Measurements from ENCODE around the gene HEXIM1. TPM values are rescaled to one million over a fixed set of nuclear protein-coding genes. Genes with fewer than 3 reads are reported as not detected.

Gene HEXIM1
- total RNA-seq, 1 donor from 2014 or later = 35.4 TPM

DNA sequence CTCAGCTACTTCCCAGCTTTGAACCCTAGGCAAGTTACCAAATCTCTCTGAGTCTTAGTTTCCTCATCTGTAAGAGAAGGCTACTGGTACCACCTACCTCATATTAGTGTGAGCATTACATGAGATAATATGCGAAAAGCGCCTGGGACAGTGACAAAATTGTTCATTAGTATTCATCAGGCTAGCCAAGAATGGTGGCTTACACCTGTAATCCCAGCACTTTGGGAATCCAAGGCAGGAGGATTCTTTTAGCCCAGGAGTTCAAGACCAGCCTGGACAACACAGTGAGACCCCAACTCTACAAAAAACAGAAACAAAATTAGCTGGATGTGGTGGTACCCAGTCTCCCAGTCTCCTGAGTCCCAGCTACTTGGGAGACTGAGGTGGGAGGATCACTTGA lies 19.3 kb upstream of the HEXIM1 start:
- intact Hi-C loops (cut with micrococcal nuclease) = no loop called here

DNA sequence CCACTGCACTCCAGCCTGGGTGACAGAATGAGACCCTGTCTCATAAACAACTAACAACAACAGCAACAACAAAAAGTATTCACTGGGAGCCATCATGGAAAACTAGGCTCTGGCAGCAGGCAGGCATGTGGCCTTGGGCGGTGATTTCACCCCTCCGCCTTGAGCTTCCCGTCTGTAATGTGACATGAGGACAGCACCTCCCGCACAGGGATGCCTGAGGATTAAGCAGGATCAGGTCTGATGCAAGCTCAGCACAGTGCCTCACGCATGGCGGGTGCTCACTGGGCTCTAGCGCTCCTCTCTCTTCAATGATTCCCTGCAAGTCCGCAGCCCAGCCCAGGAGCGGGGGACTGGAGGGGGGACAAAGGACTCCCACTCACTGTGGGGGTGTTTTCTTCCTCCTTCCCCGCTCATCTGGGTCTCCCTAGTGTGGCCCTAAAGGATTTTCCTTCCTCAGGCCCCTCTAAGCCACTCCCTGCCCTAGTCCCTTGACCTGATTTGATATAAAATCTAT lies 18.8 kb upstream of the HEXIM1 start:
- intact Hi-C loops (cut with micrococcal nuclease) = no loop called here

DNA sequence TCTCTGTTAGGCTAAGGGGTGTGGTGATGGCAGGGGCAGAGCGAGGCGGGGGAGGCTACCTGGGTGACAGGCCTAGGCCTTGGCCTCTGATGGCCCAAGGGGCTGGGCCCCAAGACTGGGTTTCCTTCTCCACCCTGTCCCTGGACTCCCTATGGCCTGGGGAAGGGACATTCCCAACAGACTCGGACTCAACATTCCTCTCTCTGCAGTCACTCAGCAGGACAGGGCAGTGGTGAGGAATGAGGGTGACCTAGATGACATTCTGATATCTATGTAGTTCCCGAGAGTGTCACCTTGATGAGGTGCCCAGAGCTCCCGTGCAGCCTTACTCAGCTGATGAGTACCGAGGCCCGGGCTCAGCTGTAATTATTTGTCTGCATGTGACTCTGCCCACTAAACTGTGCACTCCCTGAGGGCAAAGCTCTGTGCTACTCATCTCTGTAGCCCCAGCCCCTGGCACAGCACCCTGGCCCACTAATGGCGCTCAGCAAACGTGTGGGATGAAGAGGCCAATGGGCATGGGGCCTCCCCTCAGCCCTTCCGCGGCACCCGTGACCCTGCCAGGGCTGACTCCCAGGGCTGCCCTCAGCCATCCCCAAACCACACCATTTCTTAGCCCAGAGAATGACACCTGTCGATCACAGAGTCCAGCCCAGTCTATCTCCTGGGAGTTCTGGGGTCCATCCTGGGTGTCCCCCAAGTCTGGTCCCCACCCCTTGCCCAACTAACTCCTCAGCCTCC lies 18.2 kb upstream of the HEXIM1 start:
- intact Hi-C loops (cut with micrococcal nuclease) = loop anchor here (5.0 to 10.0 kb wide), 2 partner anchors 163 to 185 kb away; partner anchors contain the start of genes C1QL1 and KIF18B

DNA sequence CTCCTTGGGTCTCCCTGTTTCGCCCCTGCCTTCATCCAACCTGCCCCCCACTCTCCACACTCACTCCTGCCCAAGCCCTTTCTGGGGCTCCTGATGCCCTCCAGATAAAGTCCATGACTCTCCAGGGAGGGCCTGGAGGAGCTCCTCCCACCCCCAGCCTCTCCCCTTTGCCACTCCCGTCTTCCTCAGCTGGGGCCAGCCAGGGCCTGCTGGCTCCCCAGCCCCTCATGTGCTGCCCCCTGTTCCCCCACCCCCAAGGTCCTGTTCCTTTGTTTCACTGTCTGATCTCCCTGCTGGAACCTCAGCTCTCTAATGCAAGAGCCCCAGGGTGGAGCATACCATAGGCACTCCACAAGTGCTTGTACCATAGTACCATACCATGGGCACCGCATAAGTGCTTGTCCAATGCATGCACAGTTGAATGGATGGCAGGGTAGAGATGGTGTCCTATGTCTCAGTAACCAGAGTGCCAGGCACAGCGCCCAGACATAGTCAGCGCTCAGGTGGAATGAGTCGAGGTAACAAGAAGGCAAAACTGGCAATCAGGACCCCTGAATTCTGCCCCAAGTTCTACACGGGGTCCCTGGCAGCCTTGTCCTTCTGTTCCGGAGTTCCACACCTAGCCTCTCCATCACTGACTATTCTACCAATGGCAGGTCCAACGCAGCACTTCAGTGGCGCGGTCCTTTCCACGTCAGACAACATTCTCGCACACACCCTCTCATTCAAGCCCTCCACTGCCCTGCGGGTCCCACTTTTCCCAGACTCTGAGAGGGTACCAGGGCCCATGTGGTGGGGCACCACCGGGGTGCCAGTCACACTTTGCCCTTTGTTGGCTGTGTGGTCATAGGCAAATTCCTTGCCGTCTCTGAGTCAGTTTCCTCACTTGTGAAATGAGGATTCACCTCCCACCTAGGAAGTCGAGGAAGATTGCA lies 17.3 kb upstream of the HEXIM1 start:
- intact Hi-C loops (cut with micrococcal nuclease) = loop anchor here (5.0 to 10.0 kb wide), 2 partner anchors 164 to 186 kb away; partner anchors contain the start of genes C1QL1 and KIF18B

DNA sequence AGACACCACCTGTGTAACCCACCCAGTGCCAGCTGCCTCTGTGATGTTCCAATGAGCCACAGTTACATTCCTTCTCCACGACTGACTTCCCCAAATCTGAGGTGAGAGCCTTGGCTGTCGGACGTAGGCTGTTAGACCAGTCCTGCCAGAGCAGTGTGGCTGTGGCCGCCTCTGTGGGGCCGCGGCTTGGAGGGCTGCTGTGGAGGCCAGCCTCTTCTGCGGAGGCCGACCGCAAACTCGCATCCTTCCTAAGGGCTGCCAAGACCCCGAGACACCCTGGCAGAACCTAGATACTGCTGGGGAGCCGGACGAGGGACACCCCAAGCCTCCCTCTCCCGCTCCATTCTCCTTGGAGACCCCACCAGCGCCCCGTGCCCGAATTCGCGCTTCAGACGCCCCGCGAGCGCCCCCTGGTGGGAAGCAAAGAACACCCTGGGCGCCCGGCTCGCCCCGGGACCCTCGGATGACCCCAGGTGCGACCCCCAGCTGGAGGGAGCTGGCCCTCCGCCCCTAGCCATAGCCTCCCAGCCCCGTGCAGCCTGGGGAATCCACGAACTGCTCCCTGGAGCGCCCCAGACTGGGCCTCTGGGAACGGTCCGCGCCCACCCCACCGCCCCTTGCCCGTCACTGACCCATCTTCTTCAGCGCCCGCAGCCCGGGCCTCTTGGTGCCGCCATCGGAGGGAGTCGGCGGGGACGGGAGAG lies 16.5 kb upstream of the HEXIM1 start:
- intact Hi-C loops (cut with micrococcal nuclease) = loop anchor here (2.0 to 10.0 kb wide), 4 partner anchors 71 to 357 kb away; partner anchors contain the start of genes C1QL1, KIF18B and NMT1

DNA sequence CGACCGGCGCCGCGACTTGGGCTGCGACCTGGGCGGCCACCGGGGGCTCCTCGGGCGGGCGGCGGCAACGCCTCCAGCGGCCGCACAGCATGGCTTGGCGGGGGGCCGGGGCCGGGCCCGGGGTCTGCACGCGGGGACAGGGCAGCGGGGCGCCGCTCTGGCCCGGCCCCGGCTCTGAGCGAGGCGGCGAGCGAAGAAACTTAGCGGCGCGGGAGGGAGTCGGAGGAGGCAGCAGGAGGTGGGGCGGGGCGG lies 16.0 kb upstream of the HEXIM1 start, which contains the start of gene PLCD3:
Gene PLCD3, minus strand, starts transcription at position 196 of the 252 bp plus-strand sequence. Its CDS starts 105 bp downstream, at position 91.
- intact Hi-C loops (cut with micrococcal nuclease) = loop anchor here (2.0 to 10.0 kb wide), 4 partner anchors 71 to 357 kb away; partner anchors contain the start of genes C1QL1, KIF18B and NMT1

DNA sequence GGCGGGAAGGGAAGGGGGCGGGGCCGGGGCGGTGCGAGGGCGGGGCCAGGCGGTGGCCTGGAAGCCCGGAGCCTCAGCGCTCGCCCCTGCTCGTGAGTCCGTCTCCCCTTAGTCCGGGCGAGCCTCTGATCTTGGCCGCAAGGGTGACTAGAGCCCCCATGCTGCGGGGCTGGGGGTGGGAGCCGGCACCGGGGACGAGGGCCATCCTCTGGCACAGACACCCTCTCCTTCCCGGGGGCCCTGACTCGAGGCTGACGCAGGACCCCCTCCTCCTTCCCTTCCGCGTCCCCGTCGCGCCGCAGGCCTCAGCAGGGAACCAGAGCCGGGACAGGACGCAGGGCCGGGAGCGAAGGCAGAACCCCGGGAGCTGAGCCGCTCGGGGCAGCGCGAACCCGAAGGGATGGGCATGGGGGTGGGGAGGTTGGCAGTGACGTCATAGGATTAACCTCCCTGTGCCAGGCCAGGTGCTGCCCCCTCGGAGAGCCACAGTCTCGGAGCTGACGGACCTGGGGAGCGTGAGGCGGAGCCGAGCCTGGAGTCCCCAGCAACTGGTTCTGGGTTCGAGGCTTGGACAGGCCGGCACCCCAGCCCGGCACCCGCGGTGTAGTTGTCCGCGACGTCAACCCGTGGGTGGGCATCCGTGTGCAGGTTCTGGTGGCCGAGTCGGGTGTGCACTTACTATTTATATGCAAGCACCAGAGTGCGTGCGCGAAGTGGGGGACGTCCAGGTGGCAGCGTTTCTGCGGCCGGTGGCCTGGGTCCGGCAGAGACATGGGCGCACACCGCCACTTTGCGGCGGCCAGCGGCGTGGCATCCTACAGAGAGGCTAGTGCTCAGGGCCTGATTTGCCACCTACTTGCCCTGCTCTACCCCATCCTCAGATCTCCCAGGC lies 15.5 kb upstream of the HEXIM1 start:
- intact Hi-C loops (cut with micrococcal nuclease) = loop anchor here (2.0 to 10.0 kb wide), 4 partner anchors 72 to 358 kb away; partner anchors contain the start of genes C1QL1, KIF18B and NMT1

DNA sequence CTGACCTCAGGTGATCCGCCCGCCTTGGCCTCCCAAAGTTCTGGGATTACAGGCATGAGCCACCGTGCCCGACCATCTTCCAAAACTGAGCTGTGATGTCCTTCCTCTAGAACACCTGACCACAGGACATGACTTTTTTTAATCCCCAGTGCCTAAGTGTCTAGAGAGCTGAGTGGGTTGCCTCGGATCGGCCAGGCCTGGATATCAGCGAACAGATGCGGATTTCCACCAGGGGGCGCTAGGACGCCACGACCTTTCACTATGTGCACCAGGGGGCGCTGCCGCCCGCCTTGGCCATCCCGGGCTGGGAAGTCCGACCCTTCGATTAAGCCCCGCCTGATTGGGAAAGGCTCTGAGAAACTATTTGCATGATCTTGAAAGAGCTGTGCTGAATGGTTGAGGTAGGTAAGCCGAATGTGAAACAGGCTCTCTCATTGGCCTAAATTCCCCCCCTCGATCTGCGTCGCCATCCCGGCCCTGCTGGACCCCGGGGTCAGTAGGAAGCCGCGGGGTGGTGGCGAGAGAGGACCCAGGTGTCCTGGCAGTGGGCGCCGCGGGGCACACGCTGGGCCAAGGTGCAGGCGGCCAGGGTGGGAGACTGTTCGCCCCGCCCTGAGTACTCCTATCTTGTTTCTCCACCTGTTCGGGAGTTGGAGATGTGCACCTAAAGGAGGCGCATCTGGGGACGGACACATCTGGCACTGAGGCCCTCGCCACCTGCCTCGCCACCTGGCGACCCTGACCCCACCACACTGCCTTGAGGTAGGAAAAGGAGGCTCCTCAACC lies 12.9 kb upstream of the HEXIM1 start, which contains the start of gene ACBD4:
Gene ACBD4, plus strand, starts transcription at position 496 of the 786 bp plus-strand sequence. CDS start 458 bp downstream, outside the sequence.
- intact Hi-C loops (cut with micrococcal nuclease) = loop anchor here (1.0 to 10.0 kb wide), 4 partner anchors 13 to 191 kb away; partner anchors contain the start of genes HEXIM1, HEXIM2 and KIF18B

DNA sequence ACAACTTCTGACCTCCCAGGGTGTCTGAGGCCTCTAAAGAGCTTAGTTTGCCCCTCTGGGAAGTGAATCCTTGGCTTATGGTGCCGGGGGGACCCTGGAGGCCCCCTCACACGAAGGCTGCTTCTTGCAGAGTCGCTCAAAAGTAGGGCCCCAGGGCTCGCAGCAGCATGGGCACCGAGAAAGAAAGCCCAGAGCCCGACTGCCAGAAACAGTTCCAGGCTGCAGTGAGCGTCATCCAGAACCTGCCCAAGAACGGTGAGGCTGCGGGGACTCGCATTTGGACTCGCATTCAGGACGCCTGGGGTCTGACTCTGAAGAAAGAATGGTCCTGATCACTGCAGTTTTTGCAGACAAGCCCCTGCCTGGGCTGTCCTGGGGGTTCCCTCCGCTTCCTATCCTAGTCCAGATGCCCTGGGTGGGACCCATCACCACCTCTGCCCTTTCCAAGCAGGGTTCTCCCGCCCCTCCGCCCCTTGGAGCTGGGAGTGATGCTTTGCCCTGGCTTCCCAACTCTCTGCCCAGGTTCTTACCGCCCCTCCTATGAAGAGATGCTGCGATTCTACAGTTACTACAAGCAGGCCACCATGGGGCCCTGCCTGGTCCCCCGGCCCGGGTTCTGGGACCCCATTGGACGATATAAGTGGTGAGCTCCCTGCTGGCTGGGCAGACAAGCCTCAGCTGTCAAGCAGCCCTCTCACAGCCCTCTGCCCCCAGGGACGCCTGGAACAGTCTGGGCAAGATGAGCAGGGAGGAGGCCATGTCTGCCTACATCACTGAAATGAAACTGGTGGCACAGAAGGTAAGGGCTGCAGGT lies 12.1 kb upstream of the HEXIM1 start:
- intact Hi-C loops (cut with micrococcal nuclease) = loop anchor here (1.0 to 10.0 kb wide), 4 partner anchors 12 to 191 kb away; partner anchors contain the start of genes HEXIM1, HEXIM2 and KIF18B

DNA sequence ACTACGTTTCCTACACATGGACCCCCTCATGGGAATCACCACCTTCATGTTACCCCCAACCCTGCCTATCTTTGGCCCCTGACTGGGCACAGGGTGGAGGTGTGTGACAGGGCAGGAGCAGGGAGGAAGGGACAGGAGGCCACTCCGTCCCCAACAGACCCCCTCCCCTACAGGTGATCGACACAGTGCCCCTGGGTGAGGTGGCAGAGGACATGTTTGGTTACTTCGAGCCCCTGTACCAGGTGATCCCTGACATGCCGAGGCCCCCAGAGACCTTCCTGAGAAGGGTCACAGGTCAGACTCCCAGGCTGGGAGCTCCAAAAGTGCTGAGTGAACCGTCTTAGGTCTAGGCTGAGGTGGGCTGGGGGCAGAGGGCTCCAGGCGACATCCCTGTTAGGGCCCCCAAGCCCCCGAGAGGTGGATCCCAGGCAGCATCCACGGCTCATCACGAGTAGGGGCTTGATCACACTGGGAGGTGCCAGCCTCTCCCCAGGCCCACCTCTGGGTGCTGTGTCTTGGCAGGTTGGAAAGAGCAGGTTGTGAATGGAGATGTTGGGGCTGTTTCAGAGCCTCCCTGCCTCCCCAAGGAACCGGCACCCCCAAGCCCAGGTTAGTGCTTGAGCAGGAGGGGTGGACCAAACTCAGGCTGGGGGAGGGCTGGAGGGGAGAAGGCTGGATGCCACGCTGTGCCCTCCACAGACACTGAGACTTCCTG lies 11.3 kb upstream of the HEXIM1 start:
- intact Hi-C loops (cut with micrococcal nuclease) = loop anchor here (10.0 kb wide), 1 partner anchor 192 kb away; the partner anchor contains the start of gene KIF18B

DNA sequence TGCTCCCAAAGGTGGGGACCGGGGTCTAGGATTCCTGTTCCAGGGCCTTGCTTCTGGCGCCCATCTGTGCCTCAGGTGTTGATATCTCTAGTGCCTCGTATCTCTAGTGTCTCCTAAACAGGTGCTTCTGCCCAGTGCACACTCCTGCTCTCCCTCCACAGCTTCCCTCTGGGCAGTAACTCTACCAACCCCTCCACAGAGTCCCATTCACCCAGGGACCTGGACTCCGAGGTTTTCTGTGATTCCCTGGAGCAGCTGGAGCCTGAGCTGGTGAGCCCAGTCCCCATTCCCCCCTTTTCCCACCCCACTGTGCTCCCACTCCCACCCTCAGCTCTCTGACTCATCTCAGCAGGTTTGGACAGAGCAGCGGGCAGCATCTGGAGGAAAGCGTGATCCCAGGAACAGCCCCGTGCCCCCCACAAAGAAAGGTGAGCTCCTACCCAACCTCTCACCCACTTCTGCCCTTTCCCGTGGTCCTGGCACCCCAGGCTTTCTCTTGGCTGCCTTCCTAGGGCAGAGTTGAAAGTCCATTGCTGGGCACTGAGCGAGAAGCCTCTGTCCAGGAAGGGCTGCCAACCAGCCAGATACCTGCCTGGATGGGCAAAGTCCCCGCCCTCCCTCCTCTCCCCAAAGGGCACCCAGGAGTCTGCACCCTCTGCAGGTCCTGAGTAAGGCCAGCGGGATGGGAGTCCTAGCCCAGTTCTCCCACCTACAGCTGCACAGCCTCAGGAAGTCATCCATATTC lies 10.5 kb upstream of the HEXIM1 start:
- intact Hi-C loops (cut with micrococcal nuclease) = loop anchor here (10.0 kb wide), 1 partner anchor 193 kb away; the partner anchor contains the start of gene KIF18B

DNA sequence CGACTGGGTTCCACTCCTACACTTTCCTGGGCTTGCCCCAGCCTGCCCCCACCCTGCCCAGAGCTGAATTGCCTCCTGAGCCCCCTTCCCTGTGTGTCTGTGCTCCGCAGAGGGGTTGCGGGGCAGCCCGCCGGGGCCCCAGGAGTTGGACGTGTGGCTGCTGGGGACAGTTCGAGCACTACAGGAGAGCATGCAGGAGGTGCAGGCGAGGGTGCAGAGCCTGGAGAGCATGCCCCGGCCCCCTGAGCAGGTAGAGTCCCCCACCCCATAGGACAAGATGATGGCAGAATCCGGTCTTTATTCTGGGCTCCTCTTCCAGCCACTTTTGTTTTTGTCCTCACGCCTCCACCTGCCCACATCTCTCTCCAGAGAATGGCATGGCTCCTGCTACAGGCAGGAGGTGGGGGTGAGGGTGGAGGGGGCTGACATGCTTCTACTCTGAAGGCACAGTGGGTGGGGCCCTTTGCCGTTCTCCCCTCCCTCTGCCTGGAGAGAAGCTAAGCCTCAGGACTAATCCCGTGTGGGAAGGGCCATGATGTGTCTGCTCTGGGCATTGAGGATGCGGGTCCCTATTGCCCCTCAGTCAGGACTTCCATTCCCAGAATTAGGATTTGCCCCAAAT lies 9.3 kb upstream of the HEXIM1 start:
- intact Hi-C loops (cut with micrococcal nuclease) = loop anchor here (10.0 kb wide), 1 partner anchor 194 kb away; the partner anchor contains the start of gene KIF18B

DNA sequence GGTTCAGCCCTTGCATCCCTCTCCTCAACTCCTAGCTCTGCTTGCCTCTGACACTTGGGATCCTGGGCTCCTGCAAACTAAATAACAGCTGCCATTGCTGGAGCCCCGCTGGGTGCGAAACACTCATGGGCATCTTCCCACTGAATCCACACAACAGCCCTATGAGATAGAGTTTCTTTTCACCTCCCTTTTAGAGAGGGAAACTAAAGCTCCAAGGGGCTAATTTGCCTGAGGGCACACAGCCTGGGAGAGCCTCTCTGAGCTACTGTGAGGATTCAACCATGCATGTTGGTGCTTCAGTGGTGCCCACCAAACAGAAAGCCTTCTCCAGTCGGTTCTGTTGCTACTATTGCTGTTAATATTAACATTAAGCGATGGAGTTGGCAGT lies 8.7 kb upstream of the HEXIM1 start:
- intact Hi-C loops (cut with micrococcal nuclease) = loop anchor here (10.0 kb wide), 1 partner anchor 195 kb away; the partner anchor contains the start of gene KIF18B

DNA sequence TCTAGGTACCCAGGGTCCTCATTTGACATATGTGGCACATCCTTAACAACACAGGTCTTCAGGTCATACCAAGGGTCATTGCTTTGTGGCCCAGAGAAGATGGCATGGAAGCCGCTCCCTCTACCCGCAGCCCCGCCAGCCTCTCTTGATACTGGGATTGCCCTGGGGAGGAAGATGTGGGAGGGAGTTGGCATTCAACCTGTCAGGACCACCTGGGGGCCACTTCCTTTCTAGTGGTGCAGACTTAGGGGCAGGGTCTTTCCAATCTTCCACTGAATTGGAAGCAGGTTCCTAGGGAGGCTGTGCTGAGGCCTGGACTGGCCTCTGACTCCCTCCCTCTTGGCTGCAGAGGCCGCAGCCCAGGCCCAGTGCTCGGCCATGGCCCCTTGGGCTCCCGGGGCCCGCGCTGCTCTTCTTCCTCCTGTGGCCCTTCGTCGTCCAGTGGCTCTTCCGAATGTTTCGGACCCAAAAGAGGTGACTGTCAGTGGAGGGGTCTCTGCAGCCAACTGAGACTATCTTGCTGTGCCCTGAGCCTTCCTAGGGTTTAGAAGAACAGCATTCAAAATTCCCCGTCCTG lies 5.1 kb upstream of the HEXIM1 start:
- intact Hi-C loops (cut with micrococcal nuclease) = no loop called here

DNA sequence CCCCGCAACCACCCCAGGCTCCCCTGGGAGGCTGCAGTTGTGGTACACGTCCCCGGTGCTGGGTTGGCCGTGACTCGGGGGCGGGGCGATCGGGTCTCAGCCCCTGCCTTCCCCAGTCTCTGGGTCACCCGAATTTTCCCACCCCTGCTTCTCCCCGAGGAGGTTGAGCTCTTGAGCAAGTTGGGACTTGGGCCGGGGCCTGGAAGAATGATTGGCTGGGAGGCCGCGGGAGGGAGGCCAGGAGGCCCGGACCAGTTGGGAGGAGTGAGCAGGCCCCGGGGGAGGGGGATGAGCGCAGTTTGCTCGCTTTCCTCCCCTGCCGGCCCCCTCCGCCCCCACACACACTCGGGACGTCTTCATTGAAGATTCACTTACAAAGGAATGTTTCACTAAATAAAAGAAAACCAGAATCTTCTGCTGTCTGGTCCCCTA lies 4.5 kb upstream of the HEXIM1 start:
- intact Hi-C loops (cut with micrococcal nuclease) = no loop called here

Measured in T-helper 2 cell treated with Interferon-gamma antibody and Interleukin-4, amounts not matched to agents 100 ng/mL and 5 ng/mL, for 36 hours (primary cell).